Sigmoid colon (tissue), 7 donors: ENCODE data around the gene PCBP3. TPM values are rescaled to one million over a fixed set of nuclear protein-coding genes. Genes with fewer than 3 reads are reported as not detected.

Experiments
- DNase-seq: peaks from one replicate; pipeline ENCODE4 v3.0.0-alpha.2; 2019
- H3K27ac ChIP-seq, 4 donors: fragments of 200-600 bp; sonication (generic); one replicate each; pipeline ENCODE4 v1.5.1; 2016 to 2019; ENCODE audit warnings: mild to moderate bottlenecking in 1 of 4
- H3K27me3 ChIP-seq, 3 donors: fragments of 200-600 bp; sonication (generic); one replicate each; pipeline ENCODE4 v1.5.1; 2019; ENCODE audit warnings: mild to moderate bottlenecking in 1 of 3
- H3K36me3 ChIP-seq, 4 donors: fragments of 200-600 bp; sonication (generic); one replicate each; pipeline ENCODE4 v1.5.1; 2016 to 2019
- H3K4me1 ChIP-seq, 4 donors: fragments of 200-600 bp; sonication (generic); one replicate each; pipeline ENCODE4 v1.5.1; 2017 to 2019
- H3K4me3 ChIP-seq, 4 donors: fragments of 200-600 bp; sonication (generic); one replicate each; pipeline ENCODE4 v1.5.1; 2017 to 2019; ENCODE audit warnings: mild to moderate bottlenecking in 2 of 4, moderate library complexity in 1 of 4
- H3K9me3 ChIP-seq, 4 donors: fragments of 200-600 bp in 3 of 4; sonication (generic) in 3 of 4; one replicate each; pipeline versions ENCODE4 v1.5.1 to v1.6.1; 2013 to 2019
- CTCF ChIP-seq, 4 experiments: fragments of 450-650 bp in 3 of 4; fragments of 200-600 bp in 1 of 4; IDR thresholded peaks; one replicate each; pipeline ENCODE4 v1.5.1; 2016 to 2019; ENCODE audit warnings: antibody characterized with exemption in 4 of 4, mild to moderate bottlenecking in 3 of 4, moderate library complexity in 2 of 4
- EP300 ChIP-seq, 4 donors: sonication (generic); formaldehyde crosslinking; IDR thresholded peaks; one replicate each; pipeline ENCODE4 v1.6.1; 2017; ENCODE audit warnings: antibody characterized with exemption in 4 of 4
- POLR2A ChIP-seq, 2 donors: fragments of 450-650 bp; IDR thresholded peaks; one replicate each; pipeline ENCODE4 v1.6.1; 2016; ENCODE audit warnings: antibody characterized with exemption in 2 of 2, mild to moderate bottlenecking in 2 of 2, moderate library complexity in 2 of 2
- POLR2AphosphoS5 ChIP-seq, 4 donors: sonication (generic); formaldehyde crosslinking; IDR thresholded peaks; one replicate each; pipeline ENCODE4 v1.6.1; 2017; ENCODE audit warnings: antibody characterized with exemption in 4 of 4
- WGBS, 2 donors: extraction: QIAGEN DNeasy Blood & Tissue Kit; methylation state at CpG; one replicate each; pipeline ENCODE4 v1.1.7; 2013; 5-methylcytosine and 5-hydroxymethylcytosine counted together
- intact Hi-C: fragments of 100-400 bp; cut with DNase I; formaldehyde crosslinking; loops from one replicate; pipeline ENCODE4 v1.15.1; 2023
- polyA plus RNA-seq, 3 donors: library from polyadenylated mRNA; stranded (reverse); fragments of 200-250 nt; gene quantifications; one replicate each; pipeline ENCODE4 v1.2.3, GENCODE V29; 2013
- total RNA-seq, 4 donors: library from RNA; depleted of rRNA; stranded (reverse); fragments of >200 nt; gene quantifications; one replicate each; pipeline ENCODE4 v1.1.0, GENCODE V29; 2016
- donor health status: healthy with polysubstance abuse.
- donor health status: Bipolar disorder and iron deficiency.
- donor health status: healthy.

PCBP3 gene
- total and polyA plus RNA-seq, 7 donors, result 1.2 to 21.3 (median 8.2) TPM

GRCh38 chr21:45920824-45921600 lies 277.5 kb downstream of the PCBP3 start:
- H3K36me3 ChIP-seq, result no peaks in the 10 kb centered on the region
- no peak overlapping the region for H3K27ac ChIP-seq
- intact Hi-C loops, result loop anchor here (5.0 kb wide), 2 partner anchors 84 to 364 kb away; no protein-coding TSS in a partner anchor
- H3K4me3 ChIP-seq, result no peak overlapping the region
- DNase-seq, result no peak
- peaks cover 0 to 7% (median 0%) of the 10 kb centered on the region in 4 donors for H3K4me1 ChIP-seq
- H3K9me3 ChIP-seq, result no peaks in the 10 kb centered on the region
- no peaks in the 10 kb centered on the region for H3K27me3 ChIP-seq
- TF ChIP-seq CTCF (IDR thresholded peaks at IDR 0.05), result no peak
- TF ChIP-seq POLR2A (IDR thresholded peaks at IDR 0.05), result no peak
- no peak for TF ChIP-seq EP300 (IDR thresholded peaks at IDR 0.05)
- TF ChIP-seq POLR2AphosphoS5 (IDR thresholded peaks at IDR 0.05), result no peak
- 94 to 95% methylated on average over 8 of the region's 8 CpGs for WGBS, 2 donors

- Histone ChIP-seq H3K36me3 (no peaks in the 10 kb centered on the region), H3K9me3 (no peaks in the 10 kb centered on the region), H3K27me3 (no peaks in the 10 kb centered on the region), H3K4me3 (no peak overlapping the region), H3K4me1 (peaks cover 0 to 7% (median 0%) of the 10 kb centered on the region in 4 donors), H3K27ac (no peak overlapping the region)
- DNase-seq, result no peak
- 75 to 81% methylated on average over 7 of the region's 7 CpGs for WGBS, 2 donors
- no peak for TF ChIP-seq CTCF (IDR thresholded peaks at IDR 0.05)
- no peak for TF ChIP-seq POLR2AphosphoS5 (IDR thresholded peaks at IDR 0.05)
- no peak for TF ChIP-seq POLR2A (IDR thresholded peaks at IDR 0.05)
- TF ChIP-seq EP300 (IDR thresholded peaks at IDR 0.05), result no peak
- intact Hi-C loops, result loop anchor here (5.0 kb wide), 2 partner anchors 85 to 365 kb away; no protein-coding TSS in a partner anchor
Measured at GRCh38 chr21:45921917-45922316, 278.4 kb downstream of the PCBP3 start.

- DNase-seq, result no peak
- Histone ChIP-seq H3K4me3 (no peak overlapping the region), H3K27me3 (no peaks in the 10 kb centered on the region), H3K36me3 (no peaks in the 10 kb centered on the region), H3K4me1 (peaks cover 0 to 7% (median 0%) of the 10 kb centered on the region in 4 donors), H3K9me3 (no peaks in the 10 kb centered on the region), H3K27ac (no peak overlapping the region)
- intact Hi-C loops, result loop anchor here (5.0 kb wide), 2 partner anchors 85 to 365 kb away; no protein-coding TSS in a partner anchor
- no peak for TF ChIP-seq POLR2AphosphoS5 (IDR thresholded peaks at IDR 0.05)
- 82 to 83% methylated on average over 12 of the region's 12 CpGs for WGBS, 2 donors
Measured at GRCh38 chr21:45922648-45923047, 279.1 kb downstream of the PCBP3 start.

DNA sequence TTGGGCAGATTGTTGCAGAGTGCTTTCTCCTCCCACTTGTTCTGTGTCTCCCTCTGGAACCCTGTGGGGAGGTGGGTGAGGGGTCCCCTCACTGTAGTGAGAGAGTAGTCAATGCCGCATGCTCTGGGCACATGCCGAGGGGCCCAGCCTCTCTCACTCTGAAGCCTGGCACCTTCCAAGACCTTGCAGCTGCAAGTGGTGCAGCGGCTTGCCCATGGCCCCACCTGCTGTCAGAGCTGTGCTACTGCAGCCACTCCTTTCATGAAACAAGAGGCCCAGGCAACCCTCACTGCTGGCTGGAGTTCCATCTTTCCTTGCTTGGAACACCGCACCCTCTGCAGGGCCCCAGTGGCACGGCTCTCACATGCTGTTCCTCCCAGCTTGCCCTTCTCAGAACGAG lies 279.6 kb downstream of the PCBP3 start:
- no peak overlapping the region for H3K4me3 ChIP-seq
- intact Hi-C loops, result loop anchor here (5.0 kb wide), 2 partner anchors 86 to 366 kb away; no protein-coding TSS in a partner anchor
- 36 to 41% methylated on average over 6 of the region's 6 CpGs for WGBS, 2 donors
- H3K36me3 ChIP-seq, result no peaks in the 10 kb centered on the region
- H3K9me3 ChIP-seq, result no peaks in the 10 kb centered on the region
- peak; percentile 89 for DNase-seq
- H3K27ac ChIP-seq, result no peak overlapping the region
- TF ChIP-seq CTCF (IDR thresholded peaks at IDR 0.05) (peak; percentile 68 to 95 (median 84)), POLR2AphosphoS5 (IDR thresholded peaks at IDR 0.05) (peak in 1 of 4 donors; percentile 14), POLR2A (IDR thresholded peaks at IDR 0.05) (no peak), EP300 (IDR thresholded peaks at IDR 0.05) (no peak)
- H3K27me3 ChIP-seq, result no peaks in the 10 kb centered on the region
- peaks cover 0 to 7% (median 0%) of the 10 kb centered on the region in 4 donors for H3K4me1 ChIP-seq

DNA sequence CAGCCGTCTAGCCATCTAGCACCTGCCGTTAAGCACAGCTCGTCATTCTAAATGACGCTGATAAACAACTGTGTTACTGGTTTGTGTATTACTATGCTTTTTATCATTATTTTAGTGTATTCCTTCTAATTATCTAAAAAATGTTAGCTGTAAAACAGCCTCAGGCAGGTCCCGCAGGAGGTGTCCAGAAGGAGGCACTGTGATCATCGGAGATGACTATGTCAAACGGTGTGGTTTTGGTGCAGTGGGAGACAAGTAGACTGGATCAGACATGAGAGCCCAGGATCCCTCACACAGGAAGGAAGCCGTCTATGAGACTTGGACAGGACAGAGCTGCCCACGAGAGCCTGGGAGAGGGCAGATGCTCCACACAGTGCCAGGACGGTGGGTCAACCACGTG lies 282.8 kb downstream of the PCBP3 start:
- Histone ChIP-seq H3K36me3 (no peaks in the 10 kb centered on the region), H3K9me3 (no peaks in the 10 kb centered on the region), H3K27ac (no peak overlapping the region), H3K4me3 (no peak overlapping the region), H3K27me3 (no peaks in the 10 kb centered on the region), H3K4me1 (peaks cover 0 to 7% (median 0%) of the 10 kb centered on the region in 4 donors)
- DNase-seq, result no peak
- WGBS, 2 donors, result 65 to 68% methylated on average over 11 of the region's 11 CpGs
- intact Hi-C loops, result no loop called here
- TF ChIP-seq POLR2A (IDR thresholded peaks at IDR 0.05) (no peak), POLR2AphosphoS5 (IDR thresholded peaks at IDR 0.05) (no peak), CTCF (IDR thresholded peaks at IDR 0.05) (no peak), EP300 (IDR thresholded peaks at IDR 0.05) (no peak)
